Epithelial cell of proximal tubule (primary cell): ENCODE results near the gene RFT1. TPM values are rescaled to one million over a fixed set of nuclear protein-coding genes. Genes with fewer than 3 reads are reported as not detected.

Experiments used
- DNase-seq: peaks from one replicate; pipeline ENCODE4 v3.0.0-alpha.2; 2011; ENCODE audit warnings: low read depth
- H3K4me3 ChIP-seq: 2 replicates; pipeline ENCODE4 v1.5.1; 2011; ENCODE audit warnings: low read depth, mild to moderate bottlenecking, low read length
- CTCF ChIP-seq: conservative IDR thresholded peaks from 2 replicates; pipeline ENCODE4 v1.5.1; 2012; ENCODE audit warnings: low read depth, mild to moderate bottlenecking, low read length
- total RNA-seq: library from RNA; depleted of rRNA; stranded (reverse); fragments of >200 nt; gene quantifications from 2 replicates; pipeline ENCODE4 v1.2.3, GENCODE V29; 2015

Gene RFT1
- total RNA-seq, 1 donor from 2014 or later: 25.1 TPM

- TF ChIP-seq CTCF: no peak
- no peak overlapping the region for H3K4me3 ChIP-seq
- DNase-seq: no peak
These were observed 51.6 kb downstream of the RFT1 start for GRCh38 chr3:53078656-53079055.

- no peak for DNase-seq
- H3K4me3 ChIP-seq: no peak overlapping the region
- no peak for TF ChIP-seq CTCF
These were observed 52.6 kb downstream of the RFT1 start for GRCh38 chr3:53077476-53078220.

GRCh38 chr3:53075743-53076140 lies 54.5 kb downstream of the RFT1 start:
- DNase-seq: no peak
- no peak overlapping the region for H3K4me3 ChIP-seq
- no peak for TF ChIP-seq CTCF

GRCh38 chr3:53074761-53075742 lies 55.2 kb downstream of the RFT1 start:
- TF ChIP-seq CTCF: no peak
- DNase-seq: no peak
- no peak overlapping the region for H3K4me3 ChIP-seq

- no peak overlapping the region for H3K4me3 ChIP-seq
- no peak for TF ChIP-seq CTCF
These were observed 55.9 kb downstream of the RFT1 start for GRCh38 chr3:53074366-53074696.

GRCh38 chr3:53073553-53074365 lies 56.5 kb downstream of the RFT1 start:
- DNase-seq: no peak
- TF ChIP-seq CTCF: no peak
- H3K4me3 ChIP-seq: peak overlapping the region; percentile 84

More at GRCh38 chr3:53074366-53074696, 55.9 kb downstream of the RFT1 start:
- DNase-seq: no peak
